Measurements from ENCODE around the gene STAC3.

- no peak for TF ChIP-seq CTCF (conservative IDR thresholded peaks at IDR 0.05)
- TF ChIP-seq EZH2 (IDR thresholded peaks at IDR 0.05; ENCODE audit: low read depth) = no peak
These were observed 52.7 kb downstream of the STAC3 start for GRCh38 chr12:57198329-57198728.

Measured in PC-9 (cell line).